Measurements from ENCODE around the gene ORMDL1.

- TF ChIP-seq CTCF (optimal IDR thresholded peaks at IDR 0.05 in 1 of 3, IDR thresholded peaks at IDR 0.05 in 1 of 3, conservative IDR thresholded peaks at IDR 0.05 in 1 of 3; ENCODE audit: extremely low read depth in 1 of 3, insufficient read depth in 2 of 3, low read length in 3 of 3) (no peak), EZH2 (IDR thresholded peaks at IDR 0.05; ENCODE audit: low read length) (no peak)
Measured at GRCh38 chr2:189799030-189799331, 14.8 kb upstream of the ORMDL1 start.

Measured in keratinocyte (primary cell).